ENCODE results near the gene EML1. TPM values are rescaled to one million over a fixed set of nuclear protein-coding genes. Genes with fewer than 3 reads are reported as not detected.

The EML1 gene
- total RNA-seq, 1 donor from 2014 or later = 0.98 TPM

DNA sequence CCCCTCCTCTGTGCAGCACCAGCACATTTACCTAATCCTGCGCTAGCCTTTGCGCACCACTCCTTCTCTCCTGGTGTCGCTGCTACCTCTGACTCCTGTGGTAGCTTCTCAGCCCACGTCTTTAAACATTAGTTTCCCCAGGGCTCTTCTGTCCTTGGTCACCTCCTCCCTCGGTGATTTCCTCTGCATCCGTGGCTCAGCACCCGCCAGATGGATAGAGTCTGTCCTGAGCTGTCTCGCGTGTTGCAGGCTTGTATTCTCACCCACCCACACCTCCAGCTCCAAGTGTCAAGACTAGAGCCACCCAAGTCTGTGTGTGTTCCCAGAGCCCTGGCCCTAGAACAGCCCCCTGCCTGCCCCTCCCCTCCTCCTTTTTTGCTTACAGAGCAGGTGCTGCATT lies 83.2 kb downstream of the EML1 start:
- H3K27me3 Mint-ChIP-seq = peaks cover 37% of the 10 kb centered on the region
- no peaks in the 10 kb centered on the region for H3K9me3 Mint-ChIP-seq
- no peaks in the 10 kb centered on the region for H3K4me1 Mint-ChIP-seq
- no peak overlapping the region for H3K27ac Mint-ChIP-seq
- H3K4me3 Mint-ChIP-seq = no peak overlapping the region
- H3K36me3 Mint-ChIP-seq (ENCODE audit: low read depth) = no peaks in the 10 kb centered on the region
- DNase-seq = no peak
- intact Hi-C loops (cut with micrococcal nuclease) = no loop called here

DNA sequence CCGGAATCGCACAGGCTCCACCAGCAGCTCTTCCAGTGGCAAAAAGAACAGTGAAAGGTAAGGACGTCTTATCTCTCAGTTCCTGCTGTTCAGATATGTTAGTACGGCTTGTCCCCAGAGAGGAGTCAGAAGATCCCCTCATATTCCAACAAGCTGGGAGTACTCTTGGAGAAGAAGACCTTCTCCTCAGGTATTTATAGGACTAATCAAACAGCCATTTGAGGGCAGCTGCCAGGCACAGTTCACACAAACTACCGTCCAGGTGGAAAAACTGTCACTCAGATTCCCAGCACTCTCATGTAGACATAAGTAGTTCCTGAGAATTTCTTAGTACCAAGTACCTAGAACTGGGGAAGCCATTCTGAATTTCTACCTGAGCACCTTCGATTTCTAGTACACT lies 85.3 kb downstream of the EML1 start:
- no peak overlapping the region for H3K27ac Mint-ChIP-seq
- H3K9me3 Mint-ChIP-seq = no peaks in the 10 kb centered on the region
- no peaks in the 10 kb centered on the region for H3K36me3 Mint-ChIP-seq (ENCODE audit: low read depth)
- H3K4me3 Mint-ChIP-seq = no peak overlapping the region
- DNase-seq = no peak
- peaks cover 25% of the 10 kb centered on the region for H3K27me3 Mint-ChIP-seq
- H3K4me1 Mint-ChIP-seq = no peaks in the 10 kb centered on the region
- intact Hi-C loops (cut with micrococcal nuclease) = no loop called here

DNA sequence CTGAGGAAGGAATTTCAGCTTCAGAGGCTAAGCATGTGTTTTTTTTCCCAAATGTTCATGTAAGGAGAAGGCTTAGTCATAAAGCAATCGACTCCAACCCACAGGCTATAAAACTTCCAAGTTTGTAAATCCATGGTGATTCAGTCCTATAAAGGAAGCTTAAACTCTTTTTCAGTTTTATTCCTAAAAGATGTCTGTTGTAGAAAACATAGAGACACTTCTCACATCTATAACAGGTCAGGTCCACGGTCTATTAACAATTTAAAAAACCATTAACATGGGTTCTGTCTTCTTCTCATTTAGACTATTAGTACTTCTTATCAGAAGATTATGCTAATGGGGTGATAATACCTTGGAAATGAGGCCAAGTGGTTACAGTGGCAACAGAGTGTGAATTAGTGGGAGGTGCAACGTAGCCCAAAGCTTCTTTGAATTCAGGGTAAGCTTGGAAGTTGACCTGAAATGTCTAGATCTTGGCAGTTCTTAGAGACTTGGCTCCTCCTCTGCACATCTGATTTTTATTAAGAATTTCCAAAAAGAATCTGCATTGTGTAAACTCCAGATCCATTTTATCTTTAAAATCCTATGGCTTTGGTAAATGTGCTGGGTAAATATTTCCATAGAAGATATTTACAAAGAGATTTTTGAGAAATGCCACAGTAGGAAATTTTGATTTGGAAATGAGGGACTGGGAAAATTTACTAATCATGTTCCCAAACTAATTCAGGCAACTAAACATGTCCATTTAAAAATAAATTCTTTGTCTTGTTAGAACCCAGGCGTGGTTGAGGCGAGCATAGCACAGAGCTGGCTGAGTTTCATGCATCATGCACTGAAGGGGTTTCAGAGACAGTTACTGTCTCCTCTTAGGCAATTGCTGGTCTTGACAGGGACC lies 86.4 kb downstream of the EML1 start:
- intact Hi-C loops (cut with micrococcal nuclease) = no loop called here
- no peaks in the 10 kb centered on the region for H3K9me3 Mint-ChIP-seq
- H3K4me1 Mint-ChIP-seq = no peaks in the 10 kb centered on the region
- DNase-seq = no peak
- H3K36me3 Mint-ChIP-seq (ENCODE audit: low read depth) = no peaks in the 10 kb centered on the region
- no peak overlapping the region for H3K27ac Mint-ChIP-seq
- peaks cover 19% of the 10 kb centered on the region for H3K27me3 Mint-ChIP-seq
- no peak overlapping the region for H3K4me3 Mint-ChIP-seq

DNA sequence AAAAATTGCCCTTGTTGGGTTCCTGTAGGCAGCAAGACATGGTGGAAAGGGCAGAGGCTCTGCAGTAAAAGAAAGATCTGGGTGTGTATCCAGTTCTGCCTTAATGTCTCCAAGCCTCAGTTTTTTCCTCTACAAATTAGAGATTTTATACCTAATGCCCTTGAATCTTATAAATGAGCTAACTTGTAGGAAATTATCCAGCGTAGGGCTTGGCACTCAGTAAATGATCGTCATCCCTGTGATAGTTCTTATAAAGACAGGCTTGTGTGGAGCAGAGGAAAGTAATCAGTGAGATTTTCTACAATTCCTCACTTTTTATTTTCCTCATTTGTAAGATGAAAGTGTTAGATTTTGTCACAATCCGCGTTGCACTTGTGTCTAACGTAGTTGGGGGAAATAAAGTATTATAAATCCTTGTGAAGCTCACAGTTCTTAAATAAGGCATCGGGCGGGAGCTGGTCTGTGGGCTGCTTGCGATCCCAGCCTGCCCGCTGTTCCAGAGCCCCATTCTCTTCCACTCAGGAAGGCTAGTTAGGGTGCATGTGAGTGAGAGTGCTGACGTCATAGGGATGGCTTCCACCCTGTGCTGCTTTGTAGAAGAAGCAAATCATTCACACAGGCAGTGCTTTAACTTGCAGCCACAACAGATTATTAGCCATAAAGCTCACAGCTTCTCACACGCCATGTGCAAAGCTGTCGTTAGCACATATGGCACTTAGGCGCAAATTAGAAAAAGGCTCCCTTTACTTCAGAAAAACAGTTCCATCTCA lies 87.6 kb downstream of the EML1 start:
- no peak overlapping the region for H3K27ac Mint-ChIP-seq
- H3K27me3 Mint-ChIP-seq = peaks cover 15% of the 10 kb centered on the region
- H3K4me3 Mint-ChIP-seq = no peak overlapping the region
- H3K36me3 Mint-ChIP-seq (ENCODE audit: low read depth) = no peaks in the 10 kb centered on the region
- no peaks in the 10 kb centered on the region for H3K4me1 Mint-ChIP-seq
- H3K9me3 Mint-ChIP-seq = no peaks in the 10 kb centered on the region
- intact Hi-C loops (cut with micrococcal nuclease) = no loop called here
- DNase-seq = no peak

DNA sequence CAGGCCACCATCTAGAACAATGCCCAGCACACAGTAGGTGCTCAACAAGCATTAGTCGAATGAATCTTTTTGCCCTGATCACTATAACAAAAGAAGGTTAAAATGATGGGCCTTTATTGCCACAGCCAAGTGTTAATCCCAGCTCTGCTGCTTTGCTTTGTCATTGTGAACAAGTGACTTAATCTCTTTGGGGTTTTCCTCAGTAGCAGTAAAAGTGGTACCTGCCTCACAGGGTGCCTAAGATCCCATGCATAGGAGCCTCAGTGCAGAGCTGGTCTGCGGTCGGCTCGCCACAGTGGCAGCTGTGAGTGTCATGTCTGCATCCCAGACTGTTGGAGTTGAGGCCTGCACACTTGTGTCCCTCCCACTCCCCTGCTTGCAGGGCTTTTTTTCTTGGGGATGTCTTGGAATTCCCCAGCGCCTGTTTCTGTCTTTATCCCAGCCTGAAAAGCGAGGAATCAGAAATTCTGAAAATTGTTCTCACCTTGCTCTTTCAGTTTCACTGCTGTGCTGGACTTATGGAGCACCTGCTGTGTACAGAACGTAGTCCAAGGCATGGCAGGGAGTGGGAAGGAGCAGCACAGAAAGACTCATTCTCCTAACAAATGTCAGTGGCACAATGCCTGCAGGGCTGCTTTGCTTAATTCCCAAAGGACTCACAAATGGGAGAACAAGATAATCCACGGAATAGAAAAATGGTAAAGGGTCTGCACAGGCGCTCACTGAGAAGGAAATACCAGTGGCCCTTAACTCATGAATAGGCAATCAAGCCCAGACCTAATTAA lies 90.8 kb downstream of the EML1 start:
- Mint-ChIP-seq H3K27ac (no peak overlapping the region), H3K4me3 (no peak overlapping the region), H3K36me3 (ENCODE audit: low read depth) (no peaks in the 10 kb centered on the region), H3K27me3 (peaks cover 6% of the 10 kb centered on the region), H3K9me3 (no peaks in the 10 kb centered on the region), H3K4me1 (no peaks in the 10 kb centered on the region)
- no peak for DNase-seq
- intact Hi-C loops (cut with micrococcal nuclease) = no loop called here

DNA sequence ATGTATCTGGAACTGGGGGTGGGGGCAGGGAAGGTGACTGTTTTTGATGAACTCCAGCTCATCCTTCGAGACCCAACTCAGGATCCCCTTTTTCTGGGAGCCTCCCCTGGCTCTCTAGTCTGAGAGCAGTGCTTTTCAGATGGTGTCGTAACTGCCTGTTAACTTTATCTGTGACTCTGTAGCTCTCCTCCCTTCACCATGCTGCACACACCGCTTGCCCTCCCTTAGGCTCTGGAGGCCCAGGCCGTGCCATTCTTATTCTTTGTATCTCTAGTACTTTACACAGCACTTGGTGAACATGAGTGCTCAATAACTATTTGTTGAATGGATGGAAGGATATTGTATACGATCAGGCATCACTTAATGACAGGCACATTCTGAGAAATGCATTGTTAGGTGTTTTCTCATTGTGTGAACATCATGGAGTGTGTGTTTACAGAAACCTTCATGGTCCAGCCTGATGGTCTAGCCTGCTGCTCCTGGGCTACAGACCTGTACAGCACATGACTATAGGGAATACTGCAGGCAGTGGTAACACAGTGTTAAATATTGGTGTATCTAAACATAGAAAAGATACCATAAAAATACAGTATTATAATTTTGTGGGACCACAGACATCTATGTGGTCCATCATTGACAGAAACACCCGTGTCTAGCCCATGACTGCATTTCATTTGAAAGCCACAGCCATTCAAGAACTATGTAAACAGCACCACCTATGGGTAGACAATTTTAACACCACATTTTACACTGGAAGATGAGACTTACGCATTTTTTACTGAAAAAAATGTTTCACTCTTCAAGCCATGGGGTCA lies 91.8 kb downstream of the EML1 start:
- intact Hi-C loops (cut with micrococcal nuclease) = loop anchor here (1.0 kb wide), 3 partner anchors 155 to 367 kb away; no protein-coding TSS in a partner anchor
- no peaks in the 10 kb centered on the region for H3K36me3 Mint-ChIP-seq (ENCODE audit: low read depth)
- peaks cover 5% of the 10 kb centered on the region for H3K27me3 Mint-ChIP-seq
- no peak overlapping the region for H3K27ac Mint-ChIP-seq
- no peaks in the 10 kb centered on the region for H3K9me3 Mint-ChIP-seq
- no peak overlapping the region for H3K4me3 Mint-ChIP-seq
- DNase-seq = peak; percentile 79
- no peaks in the 10 kb centered on the region for H3K4me1 Mint-ChIP-seq

DNA sequence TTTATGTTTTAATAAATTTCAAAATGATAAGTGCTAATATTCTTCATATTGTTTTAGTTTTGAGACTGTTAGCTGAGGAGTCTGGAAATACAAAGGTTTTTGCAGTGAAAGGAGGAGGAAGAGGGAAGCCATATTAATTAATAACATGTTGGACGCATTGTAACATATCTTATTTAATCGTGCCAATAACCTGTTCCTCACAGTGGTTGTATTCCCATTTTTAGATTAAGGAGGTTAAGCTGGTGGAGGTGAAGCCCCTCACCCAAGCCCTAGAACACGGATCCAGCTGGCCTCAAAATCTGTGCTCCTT lies 92.4 kb downstream of the EML1 start:
- intact Hi-C loops (cut with micrococcal nuclease) = loop anchor here (1.0 kb wide), 3 partner anchors 155 to 367 kb away; no protein-coding TSS in a partner anchor
- no peaks in the 10 kb centered on the region for H3K4me1 Mint-ChIP-seq
- peaks cover 3% of the 10 kb centered on the region for H3K27me3 Mint-ChIP-seq
- DNase-seq = no peak
- no peaks in the 10 kb centered on the region for H3K9me3 Mint-ChIP-seq
- no peak overlapping the region for H3K27ac Mint-ChIP-seq
- no peaks in the 10 kb centered on the region for H3K36me3 Mint-ChIP-seq (ENCODE audit: low read depth)
- H3K4me3 Mint-ChIP-seq = no peak overlapping the region

DNA sequence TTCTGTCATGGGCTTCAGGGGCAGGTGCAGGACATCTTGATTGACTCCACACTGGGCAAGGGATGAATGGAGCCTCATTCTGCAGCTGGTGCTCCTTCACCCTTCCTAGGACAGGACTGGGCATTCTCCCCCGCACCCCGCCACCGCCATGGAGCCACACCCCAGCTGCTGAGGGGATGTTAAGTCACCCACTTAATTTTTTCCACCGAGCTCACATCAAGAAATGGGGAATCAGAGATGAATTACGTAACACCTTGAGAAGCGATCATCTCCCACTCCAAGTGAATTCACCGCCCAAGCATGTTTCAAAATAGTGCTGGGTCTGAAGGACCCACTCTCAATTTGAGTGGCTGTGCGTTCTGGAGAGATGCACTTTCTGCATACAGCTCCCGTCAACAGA lies 94.2 kb downstream of the EML1 start:
- H3K27ac Mint-ChIP-seq = no peak overlapping the region
- H3K4me1 Mint-ChIP-seq = no peaks in the 10 kb centered on the region
- no peaks in the 10 kb centered on the region for H3K36me3 Mint-ChIP-seq (ENCODE audit: low read depth)
- peaks cover 3% of the 10 kb centered on the region for H3K27me3 Mint-ChIP-seq
- intact Hi-C loops (cut with micrococcal nuclease) = no loop called here
- DNase-seq = no peak
- no peak overlapping the region for H3K4me3 Mint-ChIP-seq
- no peaks in the 10 kb centered on the region for H3K9me3 Mint-ChIP-seq

DNA sequence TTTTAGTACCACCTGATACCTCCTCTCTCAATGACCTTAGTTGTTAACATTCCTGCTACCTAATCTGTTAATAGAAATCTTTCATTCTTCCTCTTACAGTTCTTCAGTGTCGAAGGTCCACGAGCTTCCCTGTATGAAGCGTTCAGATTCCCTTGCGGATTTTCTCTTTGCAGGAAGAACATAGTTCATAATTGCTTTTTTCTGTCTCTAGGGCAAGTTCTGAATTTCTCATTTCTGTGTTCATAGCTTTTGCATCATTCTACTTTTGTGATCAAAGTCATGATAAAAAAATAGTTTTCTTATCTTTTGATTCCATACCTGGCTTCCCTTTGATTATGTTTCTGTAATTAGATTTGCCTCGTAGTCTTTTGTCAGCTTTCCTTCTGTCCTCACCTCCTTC lies 94.9 kb downstream of the EML1 start:
- H3K36me3 Mint-ChIP-seq (ENCODE audit: low read depth) = no peaks in the 10 kb centered on the region
- H3K4me3 Mint-ChIP-seq = no peak overlapping the region
- DNase-seq = no peak
- intact Hi-C loops (cut with micrococcal nuclease) = no loop called here
- H3K9me3 Mint-ChIP-seq = no peaks in the 10 kb centered on the region
- H3K27ac Mint-ChIP-seq = no peak overlapping the region
- H3K27me3 Mint-ChIP-seq = peaks cover 5% of the 10 kb centered on the region
- no peaks in the 10 kb centered on the region for H3K4me1 Mint-ChIP-seq

DNA sequence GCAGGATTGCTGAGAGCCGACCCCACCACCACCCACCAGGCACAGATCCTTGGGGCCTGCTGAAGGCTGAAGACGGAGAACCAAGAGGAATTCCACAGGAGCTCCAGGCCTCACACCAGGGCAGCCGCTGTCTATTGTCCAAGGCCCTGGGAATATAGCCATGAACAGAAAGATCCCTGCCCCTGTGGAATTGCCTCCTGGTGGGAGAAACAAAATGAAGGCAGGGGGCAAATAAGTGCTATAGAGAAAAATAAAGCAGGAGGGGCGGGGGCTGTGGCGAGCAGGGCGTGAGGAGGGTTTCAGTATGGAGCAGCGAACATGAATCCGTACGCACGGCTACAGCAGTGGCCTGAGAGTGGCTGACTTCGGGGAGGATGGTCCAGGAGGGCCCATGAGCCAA lies 96.1 kb downstream of the EML1 start:
- H3K9me3 Mint-ChIP-seq = no peaks in the 10 kb centered on the region
- no peaks in the 10 kb centered on the region for H3K4me1 Mint-ChIP-seq
- intact Hi-C loops (cut with micrococcal nuclease) = no loop called here
- DNase-seq = no peak
- H3K36me3 Mint-ChIP-seq (ENCODE audit: low read depth) = no peaks in the 10 kb centered on the region
- peaks cover 6% of the 10 kb centered on the region for H3K27me3 Mint-ChIP-seq
- no peak overlapping the region for H3K27ac Mint-ChIP-seq
- H3K4me3 Mint-ChIP-seq = no peak overlapping the region

DNA sequence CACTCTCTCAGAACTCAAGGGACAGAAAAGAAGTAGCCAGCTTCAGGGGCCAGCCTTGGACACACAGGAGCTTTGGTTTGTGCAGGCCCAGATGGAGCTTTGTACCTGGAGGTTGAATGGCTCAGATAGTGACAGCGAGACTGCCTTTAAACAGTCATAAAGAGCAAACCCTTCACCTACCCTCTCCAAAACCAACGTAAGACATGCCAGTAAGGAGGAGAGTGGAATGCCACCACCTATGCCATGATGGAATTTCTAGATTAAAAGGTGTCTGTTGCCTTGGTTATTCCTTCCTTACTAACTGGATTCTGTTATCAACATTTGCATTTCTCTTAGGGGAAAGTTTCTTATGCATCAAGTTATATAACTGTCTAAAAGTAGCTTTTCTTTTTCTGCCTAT lies 98.1 kb downstream of the EML1 start:
- intact Hi-C loops (cut with micrococcal nuclease) = no loop called here
- H3K36me3 Mint-ChIP-seq (ENCODE audit: low read depth) = no peaks in the 10 kb centered on the region
- no peak overlapping the region for H3K27ac Mint-ChIP-seq
- no peaks in the 10 kb centered on the region for H3K9me3 Mint-ChIP-seq
- H3K4me3 Mint-ChIP-seq = no peak overlapping the region
- no peaks in the 10 kb centered on the region for H3K4me1 Mint-ChIP-seq
- H3K27me3 Mint-ChIP-seq = peaks cover 11% of the 10 kb centered on the region
- no peak for DNase-seq

DNA sequence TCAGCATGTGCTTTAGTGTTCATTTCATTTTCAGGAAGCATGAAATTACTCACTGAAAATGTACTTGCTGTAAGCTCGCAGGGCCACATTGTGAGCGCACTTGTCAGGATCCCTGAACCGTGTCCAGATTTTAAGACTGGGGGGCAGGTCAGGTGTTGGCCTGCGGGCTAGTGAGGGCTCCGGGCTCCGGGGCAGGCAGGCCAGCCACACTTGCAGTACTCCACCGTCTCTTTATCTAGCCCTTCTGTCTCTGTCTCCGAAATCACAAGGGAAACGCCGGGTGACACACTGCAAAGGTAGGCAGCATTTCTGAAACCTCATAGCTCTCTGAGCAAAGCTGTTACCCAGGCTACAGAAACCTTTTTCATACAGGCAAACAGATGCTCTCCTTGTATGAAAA lies 98.7 kb downstream of the EML1 start:
- Mint-ChIP-seq H3K9me3 (no peaks in the 10 kb centered on the region), H3K4me3 (no peak overlapping the region), H3K27me3 (peaks cover 11% of the 10 kb centered on the region), H3K27ac (no peak overlapping the region), H3K36me3 (ENCODE audit: low read depth) (no peaks in the 10 kb centered on the region), H3K4me1 (no peaks in the 10 kb centered on the region)
- DNase-seq = no peak
- intact Hi-C loops (cut with micrococcal nuclease) = no loop called here

DNA sequence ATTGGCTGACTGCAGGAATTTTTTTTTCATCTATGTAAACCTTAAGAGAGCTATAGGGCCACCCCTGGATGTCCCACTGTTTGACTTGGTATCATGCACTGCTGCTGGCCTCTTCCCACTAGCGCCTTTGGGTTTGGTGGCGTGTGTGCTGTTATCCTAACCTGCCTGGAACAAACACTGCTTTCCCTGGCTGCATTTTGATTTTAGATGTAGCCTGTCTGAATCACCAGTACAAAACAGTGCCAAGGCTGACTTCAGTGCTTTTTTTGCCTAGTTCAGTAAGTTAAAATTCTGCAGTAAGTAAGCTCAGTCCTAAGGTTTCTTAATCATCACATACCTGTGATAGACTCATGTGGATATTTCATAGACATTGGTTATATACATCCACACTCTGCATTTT lies 99.2 kb downstream of the EML1 start:
- no peaks in the 10 kb centered on the region for H3K9me3 Mint-ChIP-seq
- H3K4me3 Mint-ChIP-seq = no peak overlapping the region
- H3K36me3 Mint-ChIP-seq (ENCODE audit: low read depth) = no peaks in the 10 kb centered on the region
- no peak for DNase-seq
- no peaks in the 10 kb centered on the region for H3K4me1 Mint-ChIP-seq
- intact Hi-C loops (cut with micrococcal nuclease) = no loop called here
- peaks cover 11% of the 10 kb centered on the region for H3K27me3 Mint-ChIP-seq
- H3K27ac Mint-ChIP-seq = no peak overlapping the region
